Body of pancreas (tissue), 4 donors: ENCODE data around the gene AK5. TPM values are rescaled to one million over a fixed set of nuclear protein-coding genes. Genes with fewer than 3 reads are reported as not detected.

Experiments
- ATAC-seq: fragments of 150-250 bp; one replicate; pipeline ENCODE4 v1.9.1; 2016
- DNase-seq, 4 donors: peaks; one replicate each; pipeline ENCODE4 v3.0.0-alpha.2; 2019
- H3K27ac ChIP-seq, 4 donors: fragments of 200-600 bp; sonication (generic); 1 replicate in 3 of 4; 2 replicates in 1 of 4; pipeline versions ENCODE4 v1.5.1 to v1.6.1; 2016 to 2019; ENCODE audit warnings: mild to moderate bottlenecking in 1 of 4, mixed read lengths in 1 of 4, moderate library complexity in 1 of 4
- H3K27me3 ChIP-seq, 2 donors: fragments of 200-600 bp; sonication (generic); one replicate each; pipeline ENCODE4 v1.6.0; 2016; ENCODE audit warnings: mild to moderate bottlenecking in 1 of 2
- H3K36me3 ChIP-seq, 2 donors: fragments of 200-600 bp; sonication (generic); replicated peaks in 1 of 2; 2 replicates each; pipeline ENCODE4 v1.5.1; 2016; ENCODE audit warnings: low read depth in 2 of 2; ENCODE audit not compliant: insufficient read depth in 1 of 2
- H3K4me1 ChIP-seq: fragments of 200-600 bp; sonication (generic); one replicate; pipeline ENCODE4 v1.6.0; 2016
- H3K4me3 ChIP-seq, 2 donors: fragments of 200-600 bp; sonication (generic); 1 replicate in 1 of 2; 2 replicates in 1 of 2; pipeline ENCODE4 v1.5.1; 2016 to 2019
- H3K9me3 ChIP-seq, 3 donors: fragments of 200-600 bp; sonication (generic); 1 replicate in 2 of 3; 2 replicates in 1 of 3; pipeline ENCODE4 v1.5.1; 2016
- CTCF ChIP-seq, 7 experiments: fragments of 450-650 bp in 4 of 7; fragments of 200-600 bp in 3 of 7; sonication (generic) in 3 of 7; IDR thresholded peaks; one replicate each; pipeline ENCODE4 v1.5.1; 2016 to 2019; ENCODE audit warnings: antibody characterized with exemption in 7 of 7
- POLR2A ChIP-seq, 3 donors: fragments of 450-650 bp; IDR thresholded peaks; one replicate each; pipeline ENCODE4 v1.6.1; 2016; ENCODE audit warnings: antibody characterized with exemption in 3 of 3, mild to moderate bottlenecking in 2 of 3
- WGBS, 2 donors: methylation state at CpG; one replicate each; pipeline ENCODE4 v1.1.5; 2017; 5-methylcytosine and 5-hydroxymethylcytosine counted together
- intact Hi-C: fragments of 100-400 bp; cut with DNase I; formaldehyde crosslinking; loops from one replicate; pipeline ENCODE4 v1.15.1; 2023
- total RNA-seq, 2 donors: library from RNA; depleted of rRNA; stranded (reverse); fragments of >200 nt; gene quantifications; one replicate each; pipeline ENCODE4 v1.1.0, GENCODE V29; 2016

The AK5 gene
- total RNA-seq, 2 donors from 2014 or later, result not detected

GRCh38 chr1:77539519-77540142 lies 257.8 kb downstream of the AK5 start:
- 68 to 79% methylated on average over 4 of the region's 4 CpGs for WGBS, 2 donors
- TF ChIP-seq POLR2A (IDR thresholded peaks at IDR 0.05) (peak in 1 of 3 donors; percentile 10), CTCF (IDR thresholded peaks at IDR 0.05) (no peak)

GRCh38 chr1:77540501-77541161 lies 258.8 kb downstream of the AK5 start:
- H3K27me3 ChIP-seq, result no peaks in the 10 kb centered on the region
- TF ChIP-seq CTCF (IDR thresholded peaks at IDR 0.05) (no peak), POLR2A (IDR thresholded peaks at IDR 0.05) (no peak)
- 89 to 92% methylated on average over 6 of the region's 6 CpGs for WGBS, 2 donors

More at GRCh38 chr1:77539519-77540142, 257.8 kb downstream of the AK5 start:
- no peaks in the 10 kb centered on the region for H3K27me3 ChIP-seq
- no peaks in the 10 kb centered on the region for H3K9me3 ChIP-seq
- H3K4me1 ChIP-seq, result peaks cover 13% of the 10 kb centered on the region
- H3K36me3 ChIP-seq, result no peaks in the 10 kb centered on the region
- peak overlapping the region in 3 of 4 donors; percentile 9 to 33 (median 29) for H3K27ac ChIP-seq
- no peak overlapping the region for H3K4me3 ChIP-seq
- DNase-seq, result peak in 3 of 4 donors; percentile 18 to 41 (median 40)
- intact Hi-C loops, result loop anchor here (10.0 kb wide), 1 partner anchor 385 kb away; no protein-coding TSS in a partner anchor
- ATAC-seq, result peak; percentile 30

GRCh38 chr1:77541162-77541545 lies 259.3 kb downstream of the AK5 start:
- intact Hi-C loops, result no loop called here
- Histone ChIP-seq H3K27me3 (no peaks in the 10 kb centered on the region), H3K4me3 (no peak overlapping the region), H3K27ac (no peak overlapping the region), H3K36me3 (no peaks in the 10 kb centered on the region), H3K9me3 (no peaks in the 10 kb centered on the region), H3K4me1 (peaks cover 13% of the 10 kb centered on the region)
- no peak for DNase-seq
- ATAC-seq, result no peak
- WGBS, 2 donors, result 93 to 95% methylated on average over 5 of the region's 5 CpGs
- TF ChIP-seq POLR2A (IDR thresholded peaks at IDR 0.05) (no peak), CTCF (IDR thresholded peaks at IDR 0.05) (no peak)

More at GRCh38 chr1:77540501-77541161, 258.8 kb downstream of the AK5 start:
- Histone ChIP-seq H3K4me1 (peaks cover 13% of the 10 kb centered on the region), H3K36me3 (no peaks in the 10 kb centered on the region), H3K9me3 (no peaks in the 10 kb centered on the region), H3K27ac (no peak overlapping the region), H3K4me3 (no peak overlapping the region)
- ATAC-seq (no peak), DNase-seq (no peak)
- intact Hi-C loops, result no loop called here

- 77 to 83% methylated on average over 3 of the region's 3 CpGs for WGBS, 2 donors
- TF ChIP-seq CTCF (IDR thresholded peaks at IDR 0.05) (no peak), POLR2A (IDR thresholded peaks at IDR 0.05) (no peak)
- intact Hi-C loops, result no loop called here
- Histone ChIP-seq H3K4me1 (peaks cover 13% of the 10 kb centered on the region), H3K36me3 (no peaks in the 10 kb centered on the region), H3K9me3 (no peaks in the 10 kb centered on the region), H3K27ac (no peak overlapping the region), H3K27me3 (no peaks in the 10 kb centered on the region), H3K4me3 (no peak overlapping the region)
- ATAC-seq (no peak), DNase-seq (no peak)
Measured at GRCh38 chr1:77542813-77543420, 261.1 kb downstream of the AK5 start.
